Measurements from ENCODE around the gene OR52K1.
"Not testable (repeated sequence)": the region's sequence is repeated elsewhere in the genome, so short reads cannot be mapped to it uniquely, and the experiment has no call there.

The OR52K1 gene

GRCh38 chr11:4479644-4480043 is 2.8 kb upstream of the OR52K1 start:
- no peaks in the 10 kb centered on the region for H3K9me3 ChIP-seq

GRCh38 chr11:4480577-4481239 is 1.7 kb upstream of the OR52K1 start:
- Histone ChIP-seq H3K4me1 (no peaks in the 10 kb centered on the region), H3K9me3 (no peaks in the 10 kb centered on the region), H3K27ac (no peak overlapping the region), H3K36me3 (no peaks in the 10 kb centered on the region), H3K4me3 (no peak overlapping the region), H3K27me3 (no peaks in the 10 kb centered on the region)
- TF ChIP-seq CTCF (IDR thresholded peaks at IDR 0.05): no peak
- no peak for DNase-seq
- intact Hi-C loops (cut with DNase I; ENCODE audit: low total_unique reads): no loop called here

More at GRCh38 chr11:4479644-4480043, 2.8 kb upstream of the OR52K1 start:
- Histone ChIP-seq H3K36me3 (no peaks in the 10 kb centered on the region), H3K4me1 (no peaks in the 10 kb centered on the region), H3K27ac (no peak overlapping the region), H3K27me3 (no peaks in the 10 kb centered on the region), H3K4me3 (no peak overlapping the region)
- intact Hi-C loops (cut with DNase I; ENCODE audit: low total_unique reads): no loop called here
- TF ChIP-seq CTCF (IDR thresholded peaks at IDR 0.05): no peak
- DNase-seq: no peak

- Histone ChIP-seq H3K9me3 (no peaks in the 10 kb centered on the region), H3K4me3 (no peak overlapping the region), H3K4me1 (no peaks in the 10 kb centered on the region), H3K27me3 (no peaks in the 10 kb centered on the region), H3K36me3 (no peaks in the 10 kb centered on the region), H3K27ac (no peak overlapping the region)
- no peak for DNase-seq
- TF ChIP-seq CTCF (IDR thresholded peaks at IDR 0.05): no peak
- intact Hi-C loops (cut with DNase I; ENCODE audit: low total_unique reads): no loop called here
These were observed 1.2 kb upstream of the OR52K1 start for GRCh38 chr11:4481240-4481582.

DNA sequence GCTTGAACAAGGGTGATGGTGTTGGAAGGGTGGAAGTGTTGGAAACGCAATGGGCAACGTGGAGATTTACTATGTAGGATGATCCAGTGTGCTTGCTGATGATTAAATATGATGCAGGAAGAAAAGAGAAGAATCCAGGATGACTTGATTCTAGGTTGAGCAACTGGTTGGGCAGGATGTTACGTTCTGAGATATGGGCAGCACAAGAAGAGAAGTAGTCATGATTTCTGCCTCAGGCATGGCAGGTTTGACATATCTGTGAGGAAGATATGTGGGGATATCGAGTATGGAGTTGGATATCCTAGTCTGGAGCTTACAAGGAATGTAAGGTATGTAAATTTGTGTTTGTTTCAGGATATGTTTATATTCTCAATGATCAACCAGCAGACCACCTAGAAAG is 1.9 kb downstream of the OR52K1 start:
- peaks cover 0 to under 1% of the 10 kb centered on the region in 2 donors for H3K27me3 ChIP-seq
- DNase-seq: no peak
- intact Hi-C loops (cut with DNase I; ENCODE audit: low total_unique reads): no loop called here

DNA sequence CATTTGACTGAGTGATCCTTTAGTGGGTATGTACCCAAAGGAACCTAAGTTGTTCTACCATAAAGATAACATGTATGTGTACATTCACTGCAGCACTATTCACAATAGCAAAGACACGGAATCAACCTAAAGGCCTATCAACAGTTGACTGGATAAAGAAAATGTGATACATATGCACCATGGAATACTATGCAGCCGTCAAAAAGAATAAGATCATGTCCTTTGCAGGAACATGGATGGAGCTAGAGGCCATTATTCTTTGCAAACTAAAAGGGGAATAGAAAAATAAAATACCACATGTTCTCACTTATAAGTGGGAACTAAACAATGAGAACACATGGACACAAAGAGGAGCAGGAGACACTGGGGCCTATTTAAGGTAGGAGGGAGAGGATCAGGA is 9.0 kb downstream of the OR52K1 start:
- H3K27ac ChIP-seq; intact Hi-C loops (cut with DNase I; ENCODE audit: low total_unique reads); H3K4me1 ChIP-seq; H3K4me3 ChIP-seq; DNase-seq; H3K36me3 ChIP-seq; H3K9me3 ChIP-seq: not testable (repeated sequence)
- H3K27me3 ChIP-seq: peaks cover 0 to 11% of the 10 kb centered on the region in 2 donors

More for the DNA sequence above, 1.9 kb downstream of the OR52K1 start:
- Histone ChIP-seq H3K36me3 (no peaks in the 10 kb centered on the region), H3K27ac (no peak overlapping the region), H3K4me3 (no peak overlapping the region), H3K4me1 (no peaks in the 10 kb centered on the region), H3K9me3 (no peaks in the 10 kb centered on the region)
- no peak for TF ChIP-seq CTCF (IDR thresholded peaks at IDR 0.05)

DNA sequence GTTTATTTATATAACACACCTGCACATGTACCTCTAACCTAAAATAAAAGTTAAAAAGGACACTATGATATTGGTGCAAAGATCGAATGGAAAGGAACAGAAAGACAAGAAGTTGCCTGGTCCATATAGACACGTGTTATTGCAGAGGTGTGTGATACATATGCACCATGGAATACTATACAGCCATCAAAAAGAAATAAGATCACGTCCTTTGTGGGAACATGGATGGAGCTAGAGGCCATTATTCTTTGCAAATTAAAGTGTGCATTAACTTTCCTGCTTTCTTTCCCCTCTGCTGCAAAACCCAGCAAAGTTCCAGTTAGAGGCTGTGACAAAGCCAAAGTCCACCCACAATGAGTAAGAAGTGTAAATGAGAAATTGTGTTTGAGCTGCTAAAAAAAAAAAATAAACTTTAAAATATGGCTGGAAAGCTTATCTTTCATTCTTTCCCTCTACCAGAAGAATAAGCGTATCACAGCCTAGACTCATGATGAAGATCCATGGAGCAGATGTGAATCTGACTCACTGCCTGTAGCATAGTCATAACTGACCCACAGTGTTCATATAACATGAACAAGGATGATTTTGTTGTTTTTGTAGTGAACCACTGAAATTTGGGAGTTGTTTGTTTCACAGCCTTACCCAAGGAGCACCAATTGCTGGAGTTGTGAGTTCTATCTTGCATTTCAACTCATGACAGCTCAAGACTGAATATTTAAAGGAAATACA is 9.6 kb downstream of the OR52K1 start:
- DNase-seq: no peak
- H3K36me3 ChIP-seq: no peaks in the 10 kb centered on the region
- no peak overlapping the region for H3K27ac ChIP-seq
- no peak overlapping the region for H3K4me3 ChIP-seq
- peaks cover 0 to 4% (median 2%) of the 10 kb centered on the region in 4 donors for H3K4me1 ChIP-seq
- no peaks in the 10 kb centered on the region for H3K9me3 ChIP-seq
- H3K27me3 ChIP-seq: peaks cover 0 to 11% of the 10 kb centered on the region in 2 donors
- intact Hi-C loops (cut with DNase I; ENCODE audit: low total_unique reads): no loop called here
- no peak for TF ChIP-seq CTCF (IDR thresholded peaks at IDR 0.05)

Measured in tibial artery (tissue), 4 donors.